Measurements from ENCODE around the gene KIFBP.
A peak's percentile ranks its signal among the peaks of the same experiment; 100 is the strongest.
"Not testable (repeated sequence)": the region's sequence is repeated elsewhere in the genome, so short reads cannot be mapped to it uniquely, and the experiment has no call there.

The KIFBP gene

GRCh38 chr10:69022611-69023010 is 34.0 kb downstream of the KIFBP start:
- H3K36me3 ChIP-seq (ENCODE audit: control insufficient read depth in 2 of 2, insufficient read depth in 2 of 2, low read length in 2 of 2): no peaks in the 10 kb centered on the region
- H3K9me3 ChIP-seq (ENCODE audit: control insufficient read depth in 2 of 2, low read length in 2 of 2): no peaks in the 10 kb centered on the region
- H3K4me3 ChIP-seq (ENCODE audit: low read length in 2 of 2): no peak overlapping the region
- H3K9ac ChIP-seq (ENCODE audit: low read depth in 1 of 2, low read length in 2 of 2): no peak overlapping the region
- no peaks in the 10 kb centered on the region for H3K27me3 ChIP-seq (ENCODE audit: control insufficient read depth in 2 of 2, insufficient read depth in 2 of 2, low read length in 2 of 2)
- H3K27ac ChIP-seq (ENCODE audit: low read depth in 2 of 2, low read length in 2 of 2): no peak overlapping the region
- no peaks in the 10 kb centered on the region for H3K4me1 ChIP-seq (ENCODE audit: control insufficient read depth in 2 of 2, insufficient read depth in 2 of 2, low read length in 2 of 2)

- Histone ChIP-seq H3K9ac (ENCODE audit: low read depth in 1 of 2, low read length in 2 of 2) (no peak overlapping the region), H3K36me3 (ENCODE audit: control insufficient read depth in 2 of 2, insufficient read depth in 2 of 2, low read length in 2 of 2) (no peaks in the 10 kb centered on the region), H3K27me3 (ENCODE audit: control insufficient read depth in 2 of 2, insufficient read depth in 2 of 2, low read length in 2 of 2) (no peaks in the 10 kb centered on the region), H3K4me1 (ENCODE audit: control insufficient read depth in 2 of 2, insufficient read depth in 2 of 2, low read length in 2 of 2) (no peaks in the 10 kb centered on the region), H3K9me3 (ENCODE audit: control insufficient read depth in 2 of 2, low read length in 2 of 2) (no peaks in the 10 kb centered on the region), H3K27ac (ENCODE audit: low read depth in 2 of 2, low read length in 2 of 2) (no peak overlapping the region), H3K4me3 (ENCODE audit: low read length in 2 of 2) (no peak overlapping the region)
Measured at GRCh38 chr10:69025370-69025896, 36.8 kb downstream of the KIFBP start.

GRCh38 chr10:69033256-69033655 is 44.7 kb downstream of the KIFBP start:
- Histone ChIP-seq H3K4me3 (ENCODE audit: low read length in 2 of 2) (no peak overlapping the region), H3K27me3 (ENCODE audit: control insufficient read depth in 2 of 2, insufficient read depth in 2 of 2, low read length in 2 of 2) (no peaks in the 10 kb centered on the region), H3K9me3 (ENCODE audit: control insufficient read depth in 2 of 2, low read length in 2 of 2) (no peaks in the 10 kb centered on the region), H3K36me3 (ENCODE audit: control insufficient read depth in 2 of 2, insufficient read depth in 2 of 2, low read length in 2 of 2) (no peaks in the 10 kb centered on the region), H3K27ac (ENCODE audit: low read depth in 2 of 2, low read length in 2 of 2) (no peak overlapping the region), H3K4me1 (ENCODE audit: control insufficient read depth in 2 of 2, insufficient read depth in 2 of 2, low read length in 2 of 2) (no peaks in the 10 kb centered on the region), H3K9ac (ENCODE audit: low read depth in 1 of 2, low read length in 2 of 2) (no peak overlapping the region)

GRCh38 chr10:69037489-69037888 is 48.9 kb downstream of the KIFBP start:
- H3K27ac ChIP-seq (ENCODE audit: low read depth in 2 of 2, low read length in 2 of 2): no peak overlapping the region
- H3K4me1 ChIP-seq (ENCODE audit: control insufficient read depth in 2 of 2, insufficient read depth in 2 of 2, low read length in 2 of 2): no peaks in the 10 kb centered on the region
- no peaks in the 10 kb centered on the region for H3K9me3 ChIP-seq (ENCODE audit: control insufficient read depth in 2 of 2, low read length in 2 of 2)
- no peaks in the 10 kb centered on the region for H3K36me3 ChIP-seq (ENCODE audit: control insufficient read depth in 2 of 2, insufficient read depth in 2 of 2, low read length in 2 of 2)
- no peaks in the 10 kb centered on the region for H3K27me3 ChIP-seq (ENCODE audit: control insufficient read depth in 2 of 2, insufficient read depth in 2 of 2, low read length in 2 of 2)
- H3K4me3 ChIP-seq (ENCODE audit: low read length in 2 of 2): no peak overlapping the region
- H3K9ac ChIP-seq (ENCODE audit: low read depth in 1 of 2, low read length in 2 of 2): no peak overlapping the region

- H3K27ac ChIP-seq (ENCODE audit: low read depth in 2 of 2, low read length in 2 of 2); H3K9ac ChIP-seq (ENCODE audit: low read depth in 1 of 2, low read length in 2 of 2); H3K4me3 ChIP-seq (ENCODE audit: low read length in 2 of 2); H3K27me3 ChIP-seq (ENCODE audit: control insufficient read depth in 2 of 2, insufficient read depth in 2 of 2, low read length in 2 of 2); H3K9me3 ChIP-seq (ENCODE audit: control insufficient read depth in 2 of 2, low read length in 2 of 2); H3K36me3 ChIP-seq (ENCODE audit: control insufficient read depth in 2 of 2, insufficient read depth in 2 of 2, low read length in 2 of 2); H3K4me1 ChIP-seq (ENCODE audit: control insufficient read depth in 2 of 2, insufficient read depth in 2 of 2, low read length in 2 of 2): not testable (repeated sequence)
Measured at GRCh38 chr10:69040904-69041303, 52.3 kb downstream of the KIFBP start.

GRCh38 chr10:69042417-69042816 is 53.8 kb downstream of the KIFBP start:
- no peaks in the 10 kb centered on the region for H3K27me3 ChIP-seq (ENCODE audit: control insufficient read depth in 2 of 2, insufficient read depth in 2 of 2, low read length in 2 of 2)
- no peaks in the 10 kb centered on the region for H3K9me3 ChIP-seq (ENCODE audit: control insufficient read depth in 2 of 2, low read length in 2 of 2)
- H3K9ac ChIP-seq (ENCODE audit: low read depth in 1 of 2, low read length in 2 of 2): no peak overlapping the region
- no peak overlapping the region for H3K4me3 ChIP-seq (ENCODE audit: low read length in 2 of 2)
- H3K4me1 ChIP-seq (ENCODE audit: control insufficient read depth in 2 of 2, insufficient read depth in 2 of 2, low read length in 2 of 2): peaks cover 3% of the 10 kb centered on the region in 2 donors
- no peak overlapping the region for H3K27ac ChIP-seq (ENCODE audit: low read depth in 2 of 2, low read length in 2 of 2)
- no peaks in the 10 kb centered on the region for H3K36me3 ChIP-seq (ENCODE audit: control insufficient read depth in 2 of 2, insufficient read depth in 2 of 2, low read length in 2 of 2)

GRCh38 chr10:69042838-69043237 is 54.2 kb downstream of the KIFBP start:
- Histone ChIP-seq H3K4me3 (ENCODE audit: low read length in 2 of 2) (no peak overlapping the region), H3K4me1 (ENCODE audit: control insufficient read depth in 2 of 2, insufficient read depth in 2 of 2, low read length in 2 of 2) (peaks cover 3% of the 10 kb centered on the region in 2 donors)

GRCh38 chr10:69043931-69044531 is 55.4 kb downstream of the KIFBP start:
- Histone ChIP-seq H3K9me3 (ENCODE audit: control insufficient read depth in 2 of 2, low read length in 2 of 2) (no peaks in the 10 kb centered on the region), H3K9ac (ENCODE audit: low read depth in 1 of 2, low read length in 2 of 2) (no peak overlapping the region), H3K4me1 (ENCODE audit: control insufficient read depth in 2 of 2, insufficient read depth in 2 of 2, low read length in 2 of 2) (peaks cover 3% of the 10 kb centered on the region in 2 donors), H3K4me3 (ENCODE audit: low read length in 2 of 2) (peak overlapping the region in 1 of 2 donors; percentile 26), H3K27me3 (ENCODE audit: control insufficient read depth in 2 of 2, insufficient read depth in 2 of 2, low read length in 2 of 2) (no peaks in the 10 kb centered on the region), H3K36me3 (ENCODE audit: control insufficient read depth in 2 of 2, insufficient read depth in 2 of 2, low read length in 2 of 2) (no peaks in the 10 kb centered on the region), H3K27ac (ENCODE audit: low read depth in 2 of 2, low read length in 2 of 2) (peak overlapping the region; percentile 48 to 87)

More at GRCh38 chr10:69042838-69043237, 54.2 kb downstream of the KIFBP start:
- no peak overlapping the region for H3K27ac ChIP-seq (ENCODE audit: low read depth in 2 of 2, low read length in 2 of 2)
- no peaks in the 10 kb centered on the region for H3K36me3 ChIP-seq (ENCODE audit: control insufficient read depth in 2 of 2, insufficient read depth in 2 of 2, low read length in 2 of 2)
- no peaks in the 10 kb centered on the region for H3K9me3 ChIP-seq (ENCODE audit: control insufficient read depth in 2 of 2, low read length in 2 of 2)
- no peak overlapping the region for H3K9ac ChIP-seq (ENCODE audit: low read depth in 1 of 2, low read length in 2 of 2)
- no peaks in the 10 kb centered on the region for H3K27me3 ChIP-seq (ENCODE audit: control insufficient read depth in 2 of 2, insufficient read depth in 2 of 2, low read length in 2 of 2)

GRCh38 chr10:69044546-69044945 is 55.9 kb downstream of the KIFBP start:
- no peak overlapping the region for H3K9ac ChIP-seq (ENCODE audit: low read depth in 1 of 2, low read length in 2 of 2)
- H3K4me1 ChIP-seq (ENCODE audit: control insufficient read depth in 2 of 2, insufficient read depth in 2 of 2, low read length in 2 of 2): peaks cover 3% of the 10 kb centered on the region in 2 donors
- peak overlapping the region; percentile 48 to 87 for H3K27ac ChIP-seq (ENCODE audit: low read depth in 2 of 2, low read length in 2 of 2)
- H3K36me3 ChIP-seq (ENCODE audit: control insufficient read depth in 2 of 2, insufficient read depth in 2 of 2, low read length in 2 of 2): no peaks in the 10 kb centered on the region
- H3K9me3 ChIP-seq (ENCODE audit: control insufficient read depth in 2 of 2, low read length in 2 of 2): no peaks in the 10 kb centered on the region
- H3K27me3 ChIP-seq (ENCODE audit: control insufficient read depth in 2 of 2, insufficient read depth in 2 of 2, low read length in 2 of 2): no peaks in the 10 kb centered on the region
- no peak overlapping the region for H3K4me3 ChIP-seq (ENCODE audit: low read length in 2 of 2)

- Histone ChIP-seq H3K4me3 (ENCODE audit: low read length in 2 of 2) (no peak overlapping the region), H3K9ac (ENCODE audit: low read depth in 1 of 2, low read length in 2 of 2) (peak overlapping the region in 1 of 2 donors; percentile 3), H3K27ac (ENCODE audit: low read depth in 2 of 2, low read length in 2 of 2) (peak overlapping the region; percentile 38 to 87), H3K9me3 (ENCODE audit: control insufficient read depth in 2 of 2, low read length in 2 of 2) (no peaks in the 10 kb centered on the region), H3K4me1 (ENCODE audit: control insufficient read depth in 2 of 2, insufficient read depth in 2 of 2, low read length in 2 of 2) (peaks cover 3% of the 10 kb centered on the region in 2 donors), H3K27me3 (ENCODE audit: control insufficient read depth in 2 of 2, insufficient read depth in 2 of 2, low read length in 2 of 2) (no peaks in the 10 kb centered on the region), H3K36me3 (ENCODE audit: control insufficient read depth in 2 of 2, insufficient read depth in 2 of 2, low read length in 2 of 2) (no peaks in the 10 kb centered on the region)
Measured at GRCh38 chr10:69045441-69046300, 57.1 kb downstream of the KIFBP start.
